ENCODE measurements around the gene TOMM70.

DNA sequence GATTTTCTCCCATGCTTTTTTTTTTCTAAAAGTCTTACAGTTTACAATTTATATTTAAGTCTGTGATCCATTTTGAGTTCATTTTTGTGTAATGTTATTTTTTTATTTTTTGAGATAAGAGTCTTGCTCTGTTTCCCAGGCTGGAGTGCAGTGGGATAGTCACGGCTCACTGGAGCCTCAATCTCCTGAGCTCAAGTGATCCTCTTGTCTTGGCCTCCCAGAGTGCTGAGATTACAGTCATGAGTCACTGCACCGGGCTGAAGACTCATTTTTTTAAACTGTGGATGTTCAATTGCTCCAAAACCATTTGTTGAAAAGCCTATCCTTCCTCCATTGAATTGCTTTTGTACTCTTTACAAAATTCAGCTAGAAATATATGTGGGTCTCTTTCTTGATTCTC is 20.0 kb upstream of the TOMM70 start:
- TF ChIP-seq CTCF (IDR thresholded peaks at IDR 0.05 in 8 of 11, conservative IDR thresholded peaks at IDR 0.05 in 3 of 11) (no peak), POLR2A (IDR thresholded peaks at IDR 0.05) (no peak)
